ENCODE data around the gene PTPN1.
A peak's percentile ranks its signal among the peaks of the same experiment; 100 is the strongest.
"Not testable (repeated sequence)": the region's sequence is repeated elsewhere in the genome, so short reads cannot be mapped to it uniquely, and the experiment has no call there.

Gene PTPN1

DNA sequence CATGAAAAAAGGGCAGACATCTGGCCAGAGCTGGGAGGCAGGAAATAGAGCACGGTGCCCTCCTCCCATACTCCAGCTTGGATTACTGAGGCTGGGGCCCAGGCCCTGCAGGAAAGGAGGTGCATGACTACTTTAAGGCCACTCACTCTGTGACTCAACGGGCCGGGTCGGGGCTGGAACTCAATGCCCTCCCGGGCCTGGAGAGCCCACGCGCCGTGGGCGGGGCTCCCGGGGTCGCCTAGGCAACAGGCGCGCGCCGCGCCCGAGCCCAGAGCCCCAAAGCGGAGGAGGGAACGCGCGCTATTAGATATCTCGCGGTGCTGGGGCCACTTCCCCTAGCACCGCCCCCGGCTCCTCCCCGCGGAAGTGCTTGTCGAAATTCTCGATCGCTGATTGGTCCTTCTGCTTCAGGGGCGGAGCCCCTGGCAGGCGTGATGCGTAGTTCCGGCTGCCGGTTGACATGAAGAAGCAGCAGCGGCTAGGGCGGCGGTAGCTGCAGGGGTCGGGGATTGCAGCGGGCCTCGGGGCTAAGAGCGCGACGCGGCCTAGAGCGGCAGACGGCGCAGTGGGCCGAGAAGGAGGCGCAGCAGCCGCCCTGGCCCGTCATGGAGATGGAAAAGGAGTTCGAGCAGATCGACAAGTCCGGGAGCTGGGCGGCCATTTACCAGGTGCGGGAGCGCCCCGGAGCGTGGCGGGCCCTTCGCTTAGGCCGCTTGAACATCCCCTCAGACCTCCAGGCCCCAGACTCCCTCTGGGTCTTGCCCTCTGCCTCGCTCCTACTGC, at the start of gene PTPN1:
PTPN1 (plus strand) TSS at position 461 of the 783 bp plus-strand sequence; CDS start at position 606, 145 bp downstream.
- peak; percentile 98 for DNase-seq

DNA sequence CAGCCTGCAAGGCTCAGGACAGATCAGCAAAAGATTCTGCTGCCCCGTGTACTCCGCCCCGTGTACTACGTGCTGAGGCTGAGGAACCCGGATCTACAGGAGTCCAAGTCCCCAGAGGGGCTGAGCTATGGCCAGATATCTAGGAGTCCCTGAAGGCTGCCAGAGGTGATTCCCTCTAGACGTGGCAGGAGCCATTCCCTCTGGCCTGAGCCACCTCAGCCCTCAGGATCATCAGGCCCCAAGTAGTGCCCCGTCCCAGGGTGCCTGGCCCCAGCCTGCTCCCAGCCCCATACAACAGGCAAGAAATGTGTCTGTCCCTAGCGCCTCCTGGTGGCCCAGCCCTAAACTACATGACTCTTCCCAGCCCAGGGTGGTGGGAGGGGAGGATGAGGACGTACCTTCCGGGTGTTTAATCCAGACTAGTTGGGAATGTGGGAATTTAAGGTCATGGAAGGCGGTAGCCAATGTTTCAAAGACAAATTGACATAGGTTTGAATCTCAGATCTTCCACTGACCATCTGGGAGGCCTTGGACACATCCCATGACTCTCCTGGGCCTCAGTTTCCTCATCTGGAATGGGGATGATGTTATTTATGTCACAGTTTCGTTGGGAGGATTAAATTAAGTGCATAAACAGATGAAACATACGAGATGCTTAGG, 49.4 kb upstream of the PTPN1 start:
- peak; percentile 85 to 87 for DNase-seq

DNA sequence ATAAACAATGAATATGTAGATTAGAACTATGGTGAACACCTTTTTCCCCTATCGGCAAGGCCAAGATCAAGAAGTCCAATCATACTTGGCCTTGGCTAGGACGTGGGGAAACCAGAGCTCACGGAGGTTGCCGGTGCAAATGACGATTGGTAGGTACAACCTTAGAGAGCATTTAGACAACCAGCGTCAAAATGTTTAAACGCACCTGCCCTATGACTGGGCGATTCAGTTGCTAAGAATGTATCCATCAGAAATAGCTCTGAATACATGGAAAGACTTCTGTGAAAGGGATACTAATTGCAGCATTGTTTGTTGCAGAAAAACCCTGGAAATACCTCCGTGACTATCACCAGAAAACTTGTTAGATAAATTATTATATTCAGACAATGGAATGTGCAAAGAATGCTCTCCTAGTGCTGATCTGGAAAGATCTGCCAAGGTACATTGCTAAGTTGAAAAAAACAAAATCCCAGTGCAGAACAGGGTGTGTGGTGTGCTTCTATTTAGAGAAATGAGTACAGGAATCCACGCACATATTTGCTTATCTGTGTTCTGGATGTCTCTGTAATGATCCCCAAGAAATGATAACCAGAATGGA, 48.0 kb upstream of the PTPN1 start:
- no peak for DNase-seq

DNA sequence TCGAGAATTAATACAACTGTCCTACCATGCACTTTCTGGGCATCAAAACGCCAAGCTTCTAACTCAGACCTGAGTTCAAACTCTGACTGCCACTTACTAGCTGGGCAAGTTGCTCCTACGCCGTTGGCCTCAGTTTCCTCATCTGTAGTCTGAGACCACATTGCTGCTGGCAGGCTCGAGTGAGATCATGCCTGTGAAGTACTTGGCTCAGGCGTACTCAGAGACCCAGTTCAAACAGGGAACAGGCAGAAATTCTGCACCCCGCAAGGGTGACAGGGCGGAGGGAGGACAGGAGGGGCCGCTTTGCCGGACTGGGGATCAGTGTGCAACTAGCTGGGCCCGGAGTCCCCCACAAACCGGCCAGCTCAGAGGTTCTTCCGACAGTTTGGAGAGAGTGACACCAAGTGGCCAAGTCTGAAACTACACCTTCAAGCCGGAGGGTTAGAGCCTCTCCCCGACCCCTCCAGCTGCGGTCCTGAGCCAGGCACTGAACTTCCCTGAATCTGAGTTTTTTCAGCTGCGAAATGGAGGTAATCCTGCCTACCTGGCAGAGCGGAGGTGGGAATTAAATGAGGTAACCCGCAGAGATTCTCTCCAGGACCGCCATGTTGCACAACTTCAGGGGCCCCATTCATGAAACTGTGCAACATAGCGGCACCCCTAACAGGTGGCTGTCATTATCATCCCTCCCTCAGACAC, 46.0 kb upstream of the PTPN1 start:
- DNase-seq = peak; percentile 30 to 53

DNA sequence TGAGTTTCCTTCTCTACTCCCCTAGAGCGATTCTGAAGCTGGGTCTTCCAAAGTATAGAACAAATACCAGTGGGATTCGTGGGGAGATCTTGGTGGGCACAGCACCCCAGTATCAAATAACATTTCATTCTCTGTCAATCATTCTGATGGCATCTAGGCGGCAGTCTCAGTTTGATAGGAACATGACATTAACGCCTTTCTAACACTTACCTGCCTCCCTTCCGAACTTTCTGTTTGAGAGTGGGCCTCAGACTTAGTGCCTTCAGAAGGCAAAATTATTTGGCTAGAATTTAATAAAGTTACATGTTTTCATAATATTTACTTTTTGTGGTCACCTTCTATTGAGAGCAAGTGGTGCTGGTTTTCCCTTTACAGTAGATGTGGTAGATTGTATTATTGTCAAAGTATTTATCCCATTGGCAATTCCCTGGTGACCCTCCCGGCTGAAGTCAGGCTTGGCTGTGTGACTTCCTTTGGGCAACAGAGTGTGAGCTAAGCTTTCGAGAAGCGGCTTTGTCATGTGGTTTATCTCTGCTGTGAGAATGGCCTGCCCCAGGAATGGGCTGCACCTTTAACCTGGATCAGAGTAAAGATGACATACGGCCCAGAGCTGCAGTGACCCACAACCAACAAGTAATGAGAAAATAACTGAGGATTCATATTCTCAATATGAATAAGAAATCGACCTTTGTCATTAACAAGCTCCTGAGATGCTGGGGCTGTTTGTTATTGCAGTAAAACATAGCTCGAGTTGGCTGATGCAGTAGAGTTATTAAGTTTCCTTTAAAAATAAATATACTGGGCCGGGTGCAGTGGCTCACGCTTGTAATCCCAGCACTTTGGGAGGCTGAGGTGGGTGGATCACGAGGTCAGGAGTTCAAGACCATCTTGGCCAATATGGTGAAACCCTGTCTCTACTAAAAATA, 45.2 kb upstream of the PTPN1 start:
- DNase-seq = no peak

DNA sequence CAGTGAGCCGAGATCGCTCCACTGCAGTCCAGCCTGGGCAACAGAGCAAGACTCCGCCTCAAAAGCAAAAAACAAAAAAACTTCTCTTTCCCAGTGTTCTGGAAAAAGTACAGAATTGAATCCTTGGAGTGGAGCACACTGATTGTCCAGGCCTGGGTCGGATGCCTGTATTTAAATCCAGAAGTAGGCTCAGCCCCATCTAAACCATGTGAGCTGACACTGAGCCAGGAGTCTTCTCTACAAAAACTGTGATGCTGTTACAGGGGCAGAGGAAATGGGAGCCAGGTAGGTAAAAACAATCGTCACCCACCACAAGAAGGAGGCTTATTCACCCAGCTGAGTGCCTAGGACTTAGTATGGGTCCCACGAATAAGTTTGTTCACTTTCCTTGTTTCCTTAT, 43.0 kb upstream of the PTPN1 start:
- no peak for DNase-seq

DNA sequence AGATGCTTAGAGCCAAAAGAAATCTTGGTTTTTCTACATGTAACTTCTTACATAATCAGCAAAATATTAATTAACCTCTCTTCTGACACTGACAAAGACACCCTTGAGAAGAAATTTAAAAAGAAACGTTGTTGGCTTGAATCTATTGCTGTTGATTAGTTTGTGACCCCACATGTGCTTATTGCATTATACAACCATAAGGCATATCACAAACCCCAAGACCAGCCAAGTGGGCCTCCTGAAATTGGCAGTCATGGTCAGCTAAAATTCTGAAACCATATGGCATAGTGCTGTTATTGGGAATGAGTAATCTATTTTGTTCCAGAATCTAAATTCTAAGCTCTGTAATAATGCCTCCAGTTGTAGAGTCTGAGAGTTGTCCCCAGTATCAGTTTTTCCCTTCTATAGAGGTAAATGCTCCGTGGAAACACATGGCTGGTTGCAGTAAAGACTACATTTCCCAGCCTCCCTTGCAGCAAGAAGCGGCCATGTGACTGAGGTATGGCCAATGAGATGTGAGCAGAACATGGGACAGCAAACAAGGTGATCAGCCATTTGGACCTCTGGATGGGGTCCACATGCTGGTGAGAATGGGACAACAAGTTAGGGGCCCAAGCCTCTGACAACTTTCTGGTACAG, 42.3 kb upstream of the PTPN1 start:
- no peak for DNase-seq

DNA sequence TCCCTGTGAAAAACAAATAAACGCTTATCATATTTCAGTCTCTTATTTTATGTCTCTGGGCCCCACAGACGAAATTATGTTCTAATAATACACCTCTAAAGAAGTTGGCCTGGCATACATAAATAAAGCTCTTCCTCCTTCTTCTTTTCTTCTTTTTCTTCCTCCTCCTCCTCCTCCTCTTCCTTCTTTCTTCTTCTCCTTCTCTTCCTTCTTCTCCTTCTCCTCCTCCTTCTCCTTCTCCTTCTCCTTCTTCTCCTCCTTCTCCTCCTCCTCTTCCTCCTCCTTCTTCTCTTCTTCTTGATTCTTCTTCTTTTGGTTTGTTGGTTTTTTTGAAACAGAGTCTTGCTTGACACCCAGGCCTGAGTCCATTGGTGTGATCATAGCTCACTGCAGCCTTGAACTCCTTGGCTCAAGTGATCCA, 41.8 kb upstream of the PTPN1 start:
- no peak for DNase-seq

DNA sequence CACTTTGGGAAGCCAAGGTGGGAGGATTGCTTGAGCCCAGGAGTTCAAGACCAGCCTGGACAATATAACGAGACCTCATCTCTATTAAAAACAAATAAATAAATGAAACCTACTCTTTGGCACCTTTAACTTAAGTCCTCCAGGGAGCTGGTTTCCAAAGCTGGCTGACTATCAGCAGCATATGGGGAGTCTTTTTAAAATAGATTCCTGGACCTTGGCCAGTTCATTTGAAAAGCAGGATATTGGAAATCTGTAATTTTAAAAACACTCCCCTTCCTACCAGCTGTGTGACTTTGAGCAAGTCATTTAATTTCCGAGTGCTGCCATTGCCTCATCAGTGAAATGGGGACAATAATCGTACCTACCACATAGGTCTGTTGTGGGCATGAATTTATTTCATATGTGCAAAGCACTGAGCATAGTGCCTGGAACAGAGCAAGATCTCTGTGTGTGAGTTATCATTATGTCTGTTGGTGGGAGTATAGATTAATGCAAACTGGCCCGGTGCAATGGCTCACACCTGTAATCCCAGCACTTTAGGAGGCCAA, 40.9 kb upstream of the PTPN1 start:
- DNase-seq = no peak

DNA sequence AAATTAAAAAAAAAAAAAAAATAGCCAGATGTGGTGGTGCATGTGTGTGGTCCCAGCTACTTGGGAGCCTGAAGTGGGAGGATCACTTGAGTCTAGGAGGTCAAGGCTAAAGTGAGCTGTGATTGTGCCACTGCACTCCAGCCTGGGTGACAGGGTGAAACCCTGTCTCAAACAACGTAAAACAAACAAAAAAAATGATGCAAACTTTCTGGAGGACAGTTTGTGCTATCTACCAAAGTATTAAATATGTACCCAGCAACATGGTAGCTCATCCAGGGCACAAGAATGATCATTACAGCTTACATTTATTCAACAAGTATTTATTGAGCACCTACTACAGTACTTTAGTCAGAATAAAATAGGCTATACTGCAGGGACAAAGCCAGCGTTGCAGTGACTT, 40.4 kb upstream of the PTPN1 start:
- DNase-seq = no peak

DNA sequence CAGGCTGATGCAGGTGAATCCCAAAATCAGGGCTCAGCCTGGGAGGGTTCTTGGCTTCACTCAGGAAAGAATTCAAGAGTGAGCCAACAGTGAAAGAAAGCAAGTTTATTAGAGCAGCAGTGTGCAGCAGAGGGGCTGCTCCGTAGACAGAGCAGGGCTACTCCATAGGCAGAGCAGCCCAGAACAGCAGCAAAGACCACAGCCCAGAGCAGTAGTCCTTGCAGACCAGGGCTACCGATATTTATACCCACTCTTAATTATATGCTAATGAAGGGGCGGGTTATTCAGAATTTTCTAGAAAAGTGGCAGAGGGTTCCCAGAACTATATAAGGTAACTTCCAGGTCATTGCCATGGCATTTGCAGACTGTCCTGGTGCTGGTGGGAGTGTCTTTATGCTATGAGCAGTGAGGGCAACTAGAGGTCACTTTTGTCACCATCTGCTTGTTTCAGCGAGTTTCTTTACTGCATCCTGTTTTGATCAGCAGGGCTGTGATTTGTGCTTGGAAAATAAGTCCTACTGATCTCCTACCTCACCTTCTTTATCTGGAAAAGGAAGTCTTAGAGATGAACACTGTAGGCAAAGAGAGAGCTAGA, 39.8 kb upstream of the PTPN1 start:
- DNase-seq = no peak

DNA sequence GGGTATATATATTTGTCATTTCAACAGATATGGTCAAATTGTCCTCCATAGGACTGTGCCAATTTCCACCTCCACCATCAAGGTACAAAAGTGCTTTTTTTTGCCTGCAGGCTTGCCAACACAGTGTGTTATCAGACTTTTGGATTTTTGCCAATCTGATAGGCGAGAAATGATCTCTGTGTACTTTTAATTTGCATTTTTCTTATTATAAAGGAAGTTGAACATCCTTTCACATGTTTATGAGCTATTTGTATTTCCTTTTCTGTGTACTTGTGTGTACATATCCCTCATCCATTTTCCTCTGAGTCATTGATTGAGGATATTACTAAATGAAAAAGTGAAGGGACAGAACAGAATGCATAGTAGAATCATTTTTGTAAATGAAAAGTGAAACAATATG, 39.0 kb upstream of the PTPN1 start:
- no peak for DNase-seq

DNA sequence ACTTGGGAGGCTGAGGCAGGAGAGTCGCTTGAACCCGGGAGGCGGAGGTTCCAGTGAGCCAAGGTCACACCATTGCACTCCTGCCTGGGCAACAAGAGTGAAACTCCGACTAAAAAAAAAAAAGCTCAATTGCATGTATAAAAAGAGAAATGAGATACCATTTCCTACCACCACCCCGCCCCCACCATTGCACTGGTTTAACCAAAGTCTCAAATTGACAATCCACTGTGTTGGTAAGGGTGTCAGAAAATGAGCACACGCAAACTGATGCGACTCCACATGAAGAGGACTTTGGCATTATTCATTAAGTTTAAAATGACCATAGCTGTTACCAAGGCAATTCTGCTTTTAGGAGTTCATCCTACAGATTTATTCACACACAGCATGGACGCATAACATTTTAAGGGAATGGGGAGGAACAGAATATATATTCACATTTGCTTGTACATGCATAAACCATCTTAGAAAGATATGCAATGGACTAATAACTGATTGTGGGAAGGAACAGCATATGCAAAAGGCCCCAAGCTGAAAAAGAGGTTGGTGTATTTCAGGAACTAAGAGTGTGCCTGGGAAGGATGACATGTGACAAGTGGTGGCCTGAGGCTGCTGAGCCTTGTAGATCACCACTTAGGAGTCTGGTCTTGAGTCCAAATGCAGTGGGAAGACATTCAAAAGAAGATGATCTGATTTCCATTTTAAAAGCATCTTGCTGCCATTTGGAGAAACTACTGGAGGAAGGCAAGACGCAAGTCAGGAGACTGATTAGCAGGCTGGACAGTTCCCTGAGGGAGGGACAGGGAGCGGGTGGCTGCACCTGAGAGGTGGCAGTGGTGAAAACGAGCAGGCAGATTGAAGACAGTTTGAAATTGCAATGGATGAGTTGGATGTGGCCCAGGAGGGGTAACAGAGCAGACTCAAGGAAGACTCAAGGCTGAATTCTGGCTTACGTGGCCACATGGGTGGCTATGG, 37.2 kb upstream of the PTPN1 start:
- no peak for DNase-seq

DNA sequence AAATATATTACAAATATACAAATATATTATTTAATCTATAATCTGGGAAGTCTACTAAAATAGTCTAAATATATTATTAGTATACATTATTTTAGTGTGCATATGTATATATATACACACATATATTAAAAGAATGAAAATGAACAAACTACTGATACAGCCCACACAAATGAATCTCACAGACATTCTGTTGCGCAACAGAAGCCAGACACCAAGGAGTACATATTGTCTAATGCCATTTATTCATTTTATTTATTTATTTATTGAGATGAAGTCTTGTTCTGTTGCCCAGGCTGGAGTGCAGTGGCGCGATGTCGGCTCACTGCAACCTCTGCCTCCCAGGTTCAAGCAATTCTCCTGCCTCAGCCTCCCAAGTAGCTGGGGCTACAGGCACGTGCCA, 35.8 kb upstream of the PTPN1 start:
- DNase-seq = not testable (repeated sequence)

DNA sequence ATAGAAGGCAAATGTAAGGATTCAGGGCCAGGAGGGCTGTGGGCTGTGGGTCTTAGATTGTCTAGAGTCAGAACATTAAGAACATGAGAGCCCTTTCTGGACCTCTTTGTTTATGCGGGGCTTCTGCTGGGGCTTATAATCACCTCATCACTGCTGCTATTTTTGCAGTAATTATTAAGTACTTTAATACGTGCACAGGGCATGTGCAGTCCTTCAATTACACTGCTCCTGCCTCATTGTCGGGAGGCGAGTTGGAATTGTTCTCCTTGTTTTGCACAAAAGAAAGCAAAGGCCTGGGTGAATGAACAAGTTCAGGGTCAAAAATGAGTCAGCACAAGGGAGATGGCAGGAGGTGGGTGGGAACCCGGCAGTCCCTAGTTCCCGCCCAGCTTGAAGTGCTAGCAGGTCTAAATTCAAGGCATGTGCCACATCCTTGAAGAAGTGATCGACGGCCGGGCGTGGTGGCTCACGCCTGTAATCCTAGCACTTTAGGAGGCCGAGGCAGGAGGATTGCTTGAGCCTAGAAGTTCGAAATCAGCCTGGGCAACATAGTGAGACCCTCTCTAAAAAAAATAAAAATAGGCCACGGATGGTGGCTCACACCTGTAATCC, 34.4 kb upstream of the PTPN1 start:
- DNase-seq = no peak

DNA sequence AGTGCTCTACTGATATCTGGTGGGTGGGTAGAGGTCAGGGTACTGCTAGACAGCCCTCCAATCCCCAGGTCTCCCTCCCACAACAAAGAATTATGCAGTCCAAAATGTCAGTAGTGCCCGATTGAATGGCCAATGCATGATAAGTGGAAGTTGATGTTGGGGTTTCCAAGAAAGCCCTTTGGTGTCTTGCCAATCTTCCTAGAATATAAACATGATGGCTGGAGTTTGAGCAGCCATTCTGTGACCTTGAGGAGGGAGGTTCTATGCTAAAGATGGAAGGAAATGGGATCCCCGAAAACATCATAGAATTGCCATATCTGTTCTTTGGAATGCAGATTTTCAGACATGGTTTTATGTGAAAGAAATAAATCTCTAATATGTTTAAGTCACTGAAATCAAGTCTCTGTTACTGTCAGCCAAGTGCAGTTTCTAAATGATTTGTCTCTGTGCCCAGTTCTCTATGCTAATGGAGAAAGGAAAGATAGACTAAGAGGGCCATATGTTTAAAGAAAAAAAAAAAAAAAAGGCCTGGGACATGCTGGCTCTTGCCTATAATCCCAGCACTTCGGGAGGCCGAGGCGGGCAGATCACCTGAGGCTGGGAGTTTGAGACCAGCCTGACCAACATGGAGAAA, 32.8 kb upstream of the PTPN1 start:
- no peak for DNase-seq

DNA sequence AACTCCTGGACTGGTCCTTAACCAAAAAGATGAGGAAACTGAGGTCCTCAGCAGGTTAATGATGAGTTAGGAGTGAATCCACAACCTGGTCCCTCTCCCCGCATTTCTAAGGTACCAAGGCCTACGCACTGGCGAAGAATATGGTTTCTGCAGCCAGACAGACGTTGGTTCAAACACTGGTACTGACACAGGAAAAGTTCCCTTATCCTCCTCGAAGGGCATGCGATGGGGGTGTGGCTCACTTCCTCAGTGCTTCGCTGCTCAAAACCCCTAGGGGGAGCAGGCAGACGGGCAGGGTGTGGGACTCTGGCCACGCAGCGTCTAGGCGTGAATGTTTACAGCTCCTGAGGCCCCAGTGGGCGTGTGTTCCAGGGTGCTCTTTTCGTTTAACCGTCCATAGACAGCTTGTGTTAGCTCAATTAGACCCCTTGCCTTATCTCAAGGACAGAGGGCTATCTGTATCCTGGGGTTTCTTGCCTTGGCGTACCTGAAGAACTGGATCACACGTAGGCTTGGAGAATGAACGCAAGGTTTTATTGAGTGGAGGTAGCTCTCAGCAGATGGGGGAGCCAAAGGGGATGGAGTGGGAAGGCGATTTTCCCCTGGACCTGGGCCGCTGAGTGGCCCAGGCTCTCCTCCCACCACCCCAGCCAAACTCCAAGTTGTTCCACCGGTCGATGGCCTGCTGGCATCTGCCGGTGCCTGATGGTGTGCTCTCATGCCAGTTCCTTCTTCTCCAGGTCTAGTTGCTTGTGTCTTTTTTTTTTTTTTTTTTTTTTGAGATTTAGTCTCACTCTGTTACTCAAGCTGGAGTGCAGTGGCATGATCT, 31.8 kb upstream of the PTPN1 start:
- DNase-seq = peak; percentile 65 to 69

DNA sequence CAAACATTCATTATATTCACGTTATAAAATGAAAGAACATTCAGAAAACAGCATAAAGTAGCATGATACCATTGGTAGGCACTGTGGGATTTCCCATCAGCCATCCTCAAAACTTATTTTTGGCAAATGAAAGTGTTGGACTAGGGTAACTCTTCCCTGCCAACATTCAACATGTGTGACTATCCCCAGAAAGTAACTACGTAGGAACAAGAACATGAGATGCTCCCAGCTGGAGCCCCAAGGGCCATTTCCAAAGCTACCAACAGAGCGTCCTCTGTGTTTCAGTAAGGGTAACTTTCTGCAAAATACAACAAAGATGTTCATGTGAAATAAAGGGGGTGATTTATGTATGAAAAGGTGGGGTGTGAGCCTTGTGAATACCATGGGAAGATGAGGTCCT, 28.4 kb upstream of the PTPN1 start:
- DNase-seq = no peak
